Measurements from ENCODE around the gene CHN1.

The CHN1 gene

GRCh38 chr2:174763780-174764179, 241.4 kb downstream of the CHN1 start:
- H2BK5ac ChIP-seq (ENCODE audit: low read depth, low read length, poor library complexity): no peak overlapping the region
- H3K4me2 ChIP-seq (ENCODE audit: low read length): no peak overlapping the region
- H2AFZ ChIP-seq (ENCODE audit: insufficient read depth, low read length, poor library complexity): no peak overlapping the region
- H3K79me1 ChIP-seq (ENCODE audit: low read length): no peaks in the 10 kb centered on the region
- no peak overlapping the region for H2BK12ac ChIP-seq (ENCODE audit: low read length)
- no peaks in the 10 kb centered on the region for H3K36me3 ChIP-seq (ENCODE audit: control insufficient read depth in 1 of 2, insufficient read depth in 2 of 2, low read length in 2 of 2)
- no peak overlapping the region for H4K8ac ChIP-seq (ENCODE audit: low read depth, low read length)
- no peak overlapping the region for H3K4me3 ChIP-seq (ENCODE audit: low read depth, low read length)
- no peak overlapping the region for H3K23ac ChIP-seq (ENCODE audit: low read length)
- no CpG with 5 or more reads among the region's 4 CpGs for WGBS (ENCODE audit: extremely low coverage, insufficient coverage, insufficient read length)
- no peaks in the 10 kb centered on the region for H3K9me3 ChIP-seq (ENCODE audit: insufficient read depth, low read depth, low read length)
- no peak overlapping the region for H3K14ac ChIP-seq (ENCODE audit: low read length)
- no peak overlapping the region for H4K91ac ChIP-seq (ENCODE audit: low read depth, low read length)
- no peak overlapping the region for H3K9ac ChIP-seq (ENCODE audit: low read length)
- H3K18ac ChIP-seq (ENCODE audit: low read length): no peak overlapping the region
- peaks cover 5 to 11% of the 10 kb centered on the region in 2 experiments for H3K4me1 ChIP-seq (ENCODE audit: control insufficient read depth in 1 of 2, insufficient read depth in 2 of 2, low read length in 2 of 2)
- H3K27me3 ChIP-seq (ENCODE audit: insufficient read depth, low read length): no peaks in the 10 kb centered on the region
- no peak overlapping the region for H3K4ac ChIP-seq (ENCODE audit: low read depth, low read length)
- no peak overlapping the region for H2BK120ac ChIP-seq (ENCODE audit: insufficient read depth, low read length, poor library complexity)
- no peak overlapping the region for H4K12ac ChIP-seq (ENCODE audit: low read depth, low read length)
- H2AK5ac ChIP-seq (ENCODE audit: low read length): no peak overlapping the region
- no peak for DNase-seq
- no peaks in the 10 kb centered on the region for H3K79me2 ChIP-seq (ENCODE audit: control insufficient read depth, insufficient read depth, low read length, poor library complexity)
- H3K27ac ChIP-seq (ENCODE audit: low read depth, low read length): no peak overlapping the region

DNA sequence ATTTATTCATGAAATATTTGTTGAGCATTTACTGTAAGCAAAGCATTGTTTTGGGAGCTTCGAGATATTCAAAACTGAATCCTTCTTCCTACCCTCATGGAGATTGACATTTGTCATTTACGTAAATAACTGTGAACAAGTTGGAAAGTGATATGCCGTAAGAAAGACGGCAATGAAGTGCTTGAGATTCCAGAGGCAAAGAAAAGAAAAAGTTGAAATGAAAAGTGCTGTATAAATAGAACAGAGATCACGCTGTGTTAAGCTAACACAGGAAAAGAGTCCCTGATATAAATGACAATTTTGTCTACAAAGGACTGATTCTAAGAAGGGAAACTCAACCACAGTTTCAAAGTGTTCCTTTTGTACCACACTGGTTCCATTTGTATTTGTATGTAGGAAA, 242.7 kb downstream of the CHN1 start:
- Histone ChIP-seq H2AFZ (ENCODE audit: insufficient read depth, low read length, poor library complexity) (no peak overlapping the region), H3K23ac (ENCODE audit: low read length) (no peak overlapping the region), H2BK12ac (ENCODE audit: low read length) (no peak overlapping the region), H3K4me2 (ENCODE audit: low read length) (no peak overlapping the region), H3K36me3 (ENCODE audit: control insufficient read depth in 1 of 2, insufficient read depth in 2 of 2, low read length in 2 of 2) (no peaks in the 10 kb centered on the region), H3K4ac (ENCODE audit: low read depth, low read length) (no peak overlapping the region), H2AK5ac (ENCODE audit: low read length) (no peak overlapping the region), H4K8ac (ENCODE audit: low read depth, low read length) (no peak overlapping the region), H4K12ac (ENCODE audit: low read depth, low read length) (no peak overlapping the region), H3K18ac (ENCODE audit: low read length) (no peak overlapping the region), H3K79me2 (ENCODE audit: control insufficient read depth, insufficient read depth, low read length, poor library complexity) (no peaks in the 10 kb centered on the region), H3K27me3 (ENCODE audit: insufficient read depth, low read length) (no peaks in the 10 kb centered on the region), H3K4me1 (ENCODE audit: control insufficient read depth in 1 of 2, insufficient read depth in 2 of 2, low read length in 2 of 2) (peaks cover 5 to 11% of the 10 kb centered on the region in 2 experiments), H4K91ac (ENCODE audit: low read depth, low read length) (no peak overlapping the region), H2BK5ac (ENCODE audit: low read depth, low read length, poor library complexity) (no peak overlapping the region), H3K9ac (ENCODE audit: low read length) (no peak overlapping the region), H2BK120ac (ENCODE audit: insufficient read depth, low read length, poor library complexity) (no peak overlapping the region), H3K79me1 (ENCODE audit: low read length) (no peaks in the 10 kb centered on the region), H3K9me3 (ENCODE audit: insufficient read depth, low read depth, low read length) (no peaks in the 10 kb centered on the region), H3K14ac (ENCODE audit: low read length) (no peak overlapping the region), H3K4me3 (ENCODE audit: low read depth, low read length) (no peak overlapping the region), H3K27ac (ENCODE audit: low read depth, low read length) (no peak overlapping the region)
- no CpG with 5 or more reads among the region's 5 CpGs for WGBS (ENCODE audit: extremely low coverage, insufficient coverage, insufficient read length)
- DNase-seq: peak in 1 of 2 donors; percentile 72

DNA sequence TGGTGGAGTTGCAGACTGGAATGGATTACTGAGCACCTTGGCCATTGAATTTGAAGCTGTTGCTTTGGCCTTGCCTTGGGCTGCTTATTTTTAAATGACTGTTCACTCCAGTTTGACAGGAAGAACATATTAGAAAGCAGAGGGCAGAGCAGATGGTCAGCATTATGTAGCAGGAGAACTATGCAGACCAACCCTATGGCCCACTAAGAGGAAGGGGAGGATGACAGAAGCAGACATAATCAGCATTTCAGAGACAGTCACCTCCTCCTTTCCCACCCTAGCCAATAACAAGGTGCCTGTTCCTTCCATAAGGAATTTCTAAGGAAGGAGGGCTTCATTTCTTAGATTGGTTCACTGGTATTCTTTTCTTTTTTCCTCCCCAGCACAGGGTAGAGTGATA, 243.3 kb downstream of the CHN1 start:
- Histone ChIP-seq H3K23ac (ENCODE audit: low read length) (no peak overlapping the region), H3K4me3 (ENCODE audit: low read depth, low read length) (no peak overlapping the region), H4K12ac (ENCODE audit: low read depth, low read length) (no peak overlapping the region)

DNA sequence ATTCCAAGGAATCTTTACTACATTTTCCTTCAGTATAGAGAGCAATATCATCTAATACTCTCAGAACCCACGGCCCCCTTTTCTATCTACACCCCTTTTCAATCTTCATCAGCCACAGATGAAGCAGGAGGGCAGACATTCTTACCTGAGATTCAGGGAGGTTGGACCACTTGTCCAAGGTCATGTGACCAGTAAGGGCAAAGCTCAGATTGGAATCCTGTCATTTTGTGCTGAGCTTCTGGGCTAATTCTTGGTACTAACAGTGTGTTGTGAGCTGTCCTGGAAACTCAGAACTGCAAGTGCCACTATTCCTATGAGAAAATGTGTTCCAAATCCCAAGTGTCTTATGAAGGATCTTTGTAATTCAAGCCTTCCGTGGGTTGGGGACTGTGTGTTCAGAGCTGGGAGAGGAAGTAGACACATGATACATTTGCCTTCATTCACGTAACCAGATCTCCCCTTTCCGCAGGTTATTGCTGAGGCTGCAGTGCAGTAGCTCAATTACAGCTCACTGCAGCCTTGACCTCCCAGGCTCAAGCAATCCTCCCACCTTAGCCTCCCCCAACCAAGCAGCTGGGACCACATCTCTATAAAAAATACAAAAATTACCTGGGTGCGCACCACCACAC, 244.2 kb downstream of the CHN1 start:
- no peaks in the 10 kb centered on the region for H3K36me3 ChIP-seq (ENCODE audit: control insufficient read depth in 1 of 2, insufficient read depth in 2 of 2, low read length in 2 of 2)
- no peaks in the 10 kb centered on the region for H3K27me3 ChIP-seq (ENCODE audit: insufficient read depth, low read length)
- no peak overlapping the region for H4K91ac ChIP-seq (ENCODE audit: low read depth, low read length)
- no peak overlapping the region for H3K14ac ChIP-seq (ENCODE audit: low read length)
- no peak overlapping the region for H2AK5ac ChIP-seq (ENCODE audit: low read length)
- no peak for DNase-seq
- no peak overlapping the region for H3K4me3 ChIP-seq (ENCODE audit: low read depth, low read length)
- no peak overlapping the region for H3K27ac ChIP-seq (ENCODE audit: low read depth, low read length)
- no peak overlapping the region for H4K12ac ChIP-seq (ENCODE audit: low read depth, low read length)
- H3K23ac ChIP-seq (ENCODE audit: low read length): no peak overlapping the region
- H3K4ac ChIP-seq (ENCODE audit: low read depth, low read length): no peak overlapping the region
- H3K18ac ChIP-seq (ENCODE audit: low read length): no peak overlapping the region
- no peaks in the 10 kb centered on the region for H3K79me1 ChIP-seq (ENCODE audit: low read length)
- no peak overlapping the region for H2BK12ac ChIP-seq (ENCODE audit: low read length)
- no peak overlapping the region for H2AFZ ChIP-seq (ENCODE audit: insufficient read depth, low read length, poor library complexity)
- H4K8ac ChIP-seq (ENCODE audit: low read depth, low read length): no peak overlapping the region
- no peak overlapping the region for H2BK120ac ChIP-seq (ENCODE audit: insufficient read depth, low read length, poor library complexity)
- no peak overlapping the region for H3K9ac ChIP-seq (ENCODE audit: low read length)
- H2BK5ac ChIP-seq (ENCODE audit: low read depth, low read length, poor library complexity): no peak overlapping the region
- no peaks in the 10 kb centered on the region for H3K79me2 ChIP-seq (ENCODE audit: control insufficient read depth, insufficient read depth, low read length, poor library complexity)
- WGBS (ENCODE audit: extremely low coverage, insufficient coverage, insufficient read length): no CpG with 5 or more reads among the region's 5 CpGs
- peaks cover 5 to 11% of the 10 kb centered on the region in 2 experiments for H3K4me1 ChIP-seq (ENCODE audit: control insufficient read depth in 1 of 2, insufficient read depth in 2 of 2, low read length in 2 of 2)
- no peaks in the 10 kb centered on the region for H3K9me3 ChIP-seq (ENCODE audit: insufficient read depth, low read depth, low read length)
- no peak overlapping the region for H3K4me2 ChIP-seq (ENCODE audit: low read length)

More for the DNA sequence above, 243.3 kb downstream of the CHN1 start:
- no peak overlapping the region for H2AFZ ChIP-seq (ENCODE audit: insufficient read depth, low read length, poor library complexity)
- DNase-seq: peak; percentile 63 to 75
- no peaks in the 10 kb centered on the region for H3K27me3 ChIP-seq (ENCODE audit: insufficient read depth, low read length)
- no peak overlapping the region for H2BK5ac ChIP-seq (ENCODE audit: low read depth, low read length, poor library complexity)
- no peaks in the 10 kb centered on the region for H3K9me3 ChIP-seq (ENCODE audit: insufficient read depth, low read depth, low read length)
- no peak overlapping the region for H3K9ac ChIP-seq (ENCODE audit: low read length)
- no peak overlapping the region for H3K4ac ChIP-seq (ENCODE audit: low read depth, low read length)
- no peaks in the 10 kb centered on the region for H3K79me2 ChIP-seq (ENCODE audit: control insufficient read depth, insufficient read depth, low read length, poor library complexity)
- H3K14ac ChIP-seq (ENCODE audit: low read length): no peak overlapping the region
- no peaks in the 10 kb centered on the region for H3K79me1 ChIP-seq (ENCODE audit: low read length)
- H3K4me2 ChIP-seq (ENCODE audit: low read length): no peak overlapping the region
- H3K36me3 ChIP-seq (ENCODE audit: control insufficient read depth in 1 of 2, insufficient read depth in 2 of 2, low read length in 2 of 2): no peaks in the 10 kb centered on the region
- no peak overlapping the region for H4K8ac ChIP-seq (ENCODE audit: low read depth, low read length)
- H2BK12ac ChIP-seq (ENCODE audit: low read length): no peak overlapping the region
- H4K91ac ChIP-seq (ENCODE audit: low read depth, low read length): no peak overlapping the region
- no peak overlapping the region for H3K27ac ChIP-seq (ENCODE audit: low read depth, low read length)
- H3K4me1 ChIP-seq (ENCODE audit: control insufficient read depth in 1 of 2, insufficient read depth in 2 of 2, low read length in 2 of 2): peaks cover 5 to 11% of the 10 kb centered on the region in 2 experiments
- H3K18ac ChIP-seq (ENCODE audit: low read length): no peak overlapping the region
- no peak overlapping the region for H2AK5ac ChIP-seq (ENCODE audit: low read length)
- no peak overlapping the region for H2BK120ac ChIP-seq (ENCODE audit: insufficient read depth, low read length, poor library complexity)
